GM12801 (cell line): ENCODE data around the gene GRIK4.

ENCODE experiments used
- TF ChIP-seq, protein P1 (sequence below): IDR thresholded peaks from one replicate; pipeline ENCODE4 v1.5.1; 2011; ENCODE audit warnings: control low read depth; ENCODE audit not compliant: insufficient read length; ENCODE audit errors: extremely low read depth

GRIK4 gene

DNA sequence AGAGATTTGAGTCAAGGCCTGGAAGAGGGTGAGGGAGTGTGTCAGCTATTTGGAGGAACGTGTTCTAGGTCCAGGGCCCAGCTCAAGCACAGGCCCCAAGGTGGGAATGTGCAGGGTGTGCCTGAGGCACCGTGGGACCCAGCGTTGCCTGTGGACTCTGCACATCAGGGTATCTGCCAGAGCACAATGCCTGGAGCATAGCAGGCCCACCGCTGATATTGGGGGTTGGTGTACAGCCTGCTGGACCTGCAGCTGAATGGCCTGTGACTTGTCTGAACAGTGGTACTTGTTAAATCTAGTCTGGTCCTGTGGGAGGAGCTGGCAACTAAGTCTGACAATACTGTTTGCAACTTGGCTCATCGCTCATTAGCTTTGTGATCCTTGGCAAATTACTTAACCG, 131.7 kb downstream of the GRIK4 start:
- TF ChIP-seq, protein P1, sequence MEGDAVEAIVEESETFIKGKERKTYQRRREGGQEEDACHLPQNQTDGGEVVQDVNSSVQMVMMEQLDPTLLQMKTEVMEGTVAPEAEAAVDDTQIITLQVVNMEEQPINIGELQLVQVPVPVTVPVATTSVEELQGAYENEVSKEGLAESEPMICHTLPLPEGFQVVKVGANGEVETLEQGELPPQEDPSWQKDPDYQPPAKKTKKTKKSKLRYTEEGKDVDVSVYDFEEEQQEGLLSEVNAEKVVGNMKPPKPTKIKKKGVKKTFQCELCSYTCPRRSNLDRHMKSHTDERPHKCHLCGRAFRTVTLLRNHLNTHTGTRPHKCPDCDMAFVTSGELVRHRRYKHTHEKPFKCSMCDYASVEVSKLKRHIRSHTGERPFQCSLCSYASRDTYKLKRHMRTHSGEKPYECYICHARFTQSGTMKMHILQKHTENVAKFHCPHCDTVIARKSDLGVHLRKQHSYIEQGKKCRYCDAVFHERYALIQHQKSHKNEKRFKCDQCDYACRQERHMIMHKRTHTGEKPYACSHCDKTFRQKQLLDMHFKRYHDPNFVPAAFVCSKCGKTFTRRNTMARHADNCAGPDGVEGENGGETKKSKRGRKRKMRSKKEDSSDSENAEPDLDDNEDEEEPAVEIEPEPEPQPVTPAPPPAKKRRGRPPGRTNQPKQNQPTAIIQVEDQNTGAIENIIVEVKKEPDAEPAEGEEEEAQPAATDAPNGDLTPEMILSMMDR = no peak

DNA sequence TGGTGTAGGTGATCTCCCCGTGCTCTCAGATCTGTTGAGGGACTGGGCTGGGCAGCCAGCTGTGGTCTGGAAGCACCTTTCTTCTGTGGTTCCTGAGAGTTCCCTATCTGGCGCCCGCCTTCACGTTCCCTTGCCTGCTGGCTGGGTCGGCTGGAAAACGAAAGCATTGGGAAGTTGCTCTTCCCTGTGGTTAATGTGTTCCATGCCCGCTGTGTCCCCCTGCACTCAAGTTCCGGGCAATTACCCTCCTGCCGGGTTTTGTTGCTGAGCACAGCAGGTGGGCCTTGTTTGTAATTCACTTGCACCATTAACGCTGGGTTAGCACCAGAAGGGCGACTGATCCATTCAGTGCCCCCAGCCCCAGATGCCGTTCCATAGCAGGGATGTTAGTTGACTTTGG, 134.1 kb downstream of the GRIK4 start:
- TF ChIP-seq, protein P1 = no peak

DNA sequence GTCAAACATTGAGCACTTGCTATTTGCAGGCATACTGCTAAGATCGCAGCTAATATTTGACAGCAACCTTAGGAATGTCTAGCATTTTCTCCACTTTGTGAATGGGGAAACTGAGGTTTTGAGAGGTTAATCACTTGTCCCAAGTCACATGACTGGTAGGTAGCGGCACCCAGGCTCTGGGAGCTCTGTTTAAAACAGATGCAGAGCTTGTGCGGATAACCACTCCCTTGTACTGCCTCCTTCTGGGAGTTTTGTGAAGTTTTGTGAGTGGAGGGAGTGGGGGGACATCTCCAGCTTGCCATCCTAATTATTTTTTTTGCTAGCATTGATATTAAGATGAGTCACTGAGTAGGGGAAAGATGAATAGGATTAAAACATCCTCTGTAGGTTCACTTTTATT, 134.7 kb downstream of the GRIK4 start:
- TF ChIP-seq, protein P1 = no peak

DNA sequence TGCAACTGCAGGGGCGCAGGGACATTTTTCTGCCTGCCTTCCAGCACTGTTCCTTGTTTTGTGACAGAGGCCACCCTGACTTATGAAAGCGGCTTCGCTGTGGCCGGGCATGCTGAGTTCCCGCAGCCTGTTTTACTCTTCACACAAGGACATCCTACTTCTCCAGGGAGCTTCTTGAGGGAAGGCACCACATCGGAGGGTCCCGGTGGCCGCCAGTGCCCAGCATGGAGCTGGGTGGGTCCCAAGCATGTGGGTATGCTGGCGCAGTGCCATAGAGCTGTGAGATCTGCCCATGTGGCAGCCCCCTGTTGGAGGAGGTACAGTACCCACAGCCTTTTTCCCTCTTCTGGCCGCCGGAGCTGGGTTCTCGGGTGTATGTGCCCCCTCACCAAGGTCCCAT, 136.1 kb downstream of the GRIK4 start:
- TF ChIP-seq, protein P1 = no peak

DNA sequence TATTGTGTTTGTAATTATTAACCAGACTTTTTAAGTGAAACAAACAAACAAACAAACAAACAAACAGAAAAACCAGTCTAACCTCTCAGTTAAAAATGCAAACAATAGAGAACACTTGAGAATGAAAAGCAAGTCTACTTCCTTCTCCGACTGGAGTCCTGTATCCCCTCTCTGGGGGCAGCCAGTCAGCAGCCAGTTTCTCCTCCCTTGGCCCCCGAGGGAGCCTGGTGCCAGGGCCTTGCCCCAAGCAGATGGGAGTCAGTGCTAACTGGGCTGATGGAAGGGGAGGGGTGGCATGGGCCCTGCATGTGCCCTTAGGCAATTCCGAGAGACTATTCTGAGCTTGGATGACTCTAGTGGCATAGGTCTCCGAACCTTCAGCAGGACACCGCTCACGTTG, 137.2 kb downstream of the GRIK4 start:
- TF ChIP-seq, protein P1 = no peak

DNA sequence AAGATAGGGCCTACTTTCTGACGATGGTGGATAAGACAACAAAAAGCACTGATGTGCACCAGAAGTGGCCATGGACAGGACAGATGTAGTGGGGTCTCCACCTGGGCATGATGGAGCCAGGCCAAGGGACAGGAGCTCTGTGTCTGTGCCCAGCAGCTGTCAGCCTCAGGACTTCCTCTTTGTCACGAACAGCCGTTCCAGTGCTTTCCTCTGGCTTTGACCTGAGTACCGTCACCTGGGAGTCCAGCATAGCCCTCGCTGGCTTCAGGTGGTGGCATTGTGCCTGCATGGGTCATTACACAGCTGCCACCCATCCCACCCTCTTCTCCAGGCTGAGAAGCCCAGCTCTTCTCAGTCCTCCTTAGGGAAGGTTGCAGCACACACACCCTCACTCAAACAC, 137.8 kb downstream of the GRIK4 start:
- TF ChIP-seq, protein P1 = no peak

DNA sequence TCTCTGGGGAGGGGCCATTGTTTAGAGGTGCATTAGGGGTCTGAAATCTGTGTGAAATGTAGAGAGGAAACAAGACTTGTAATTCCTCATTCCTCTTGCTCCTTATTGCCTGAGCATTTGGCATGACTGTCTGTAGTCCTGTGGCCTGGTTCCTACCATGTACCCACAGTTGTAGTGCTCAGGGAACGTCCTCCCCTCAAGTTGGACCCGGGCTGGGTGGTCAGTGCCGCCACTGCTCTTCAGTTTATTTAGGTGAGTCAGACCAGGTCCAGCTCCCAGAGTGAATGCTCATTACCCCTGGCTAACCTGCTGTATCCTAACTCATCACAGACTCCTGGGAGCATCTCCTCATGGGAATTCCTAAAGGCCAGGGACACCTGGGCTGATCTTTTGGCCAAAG, 139.8 kb downstream of the GRIK4 start:
- TF ChIP-seq, protein P1 = no peak

DNA sequence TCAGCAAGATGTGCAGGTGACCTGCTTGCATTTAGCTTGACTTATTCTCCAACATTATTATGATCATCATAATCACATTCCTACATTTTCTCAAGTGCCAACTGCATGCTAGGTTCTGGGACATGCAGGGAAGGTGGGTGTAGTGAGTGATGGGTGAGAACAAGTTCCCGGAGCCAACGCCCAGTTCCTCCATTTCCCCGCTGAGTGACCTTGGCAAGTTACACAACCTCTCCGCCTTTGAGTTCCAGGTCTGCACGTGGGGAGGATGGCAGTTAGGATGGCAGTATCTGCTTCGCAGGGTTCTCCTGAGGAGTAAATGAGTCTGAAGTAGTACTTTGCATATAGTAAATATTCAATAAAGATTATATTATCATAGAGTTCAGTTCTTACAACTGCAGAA, 140.3 kb downstream of the GRIK4 start:
- TF ChIP-seq, protein P1 = no peak
